HG02588 (cell line): Measurements from ENCODE around the gene MSL2.
"Not testable (repeated sequence)": the region's sequence is repeated elsewhere in the genome, so short reads cannot be mapped to it uniquely, and the experiment has no call there.

Experiments
- ATAC-seq: cut with Tn5 transposase; IDR thresholded peaks from one replicate; pipeline ENCODE4 v1.9.1; 2021; ENCODE audit warnings: mild to moderate bottlenecking, moderate library complexity; ENCODE audit not compliant: unreplicated experiment

Gene MSL2

GRCh38 chr3:136196064-136196400 is at the start of gene MSL2:
MSL2 (minus strand) TSS chr3:136196335; CDS start chr3:136195113, 1,222 bp downstream.
- ATAC-seq: peak; percentile 29

DNA sequence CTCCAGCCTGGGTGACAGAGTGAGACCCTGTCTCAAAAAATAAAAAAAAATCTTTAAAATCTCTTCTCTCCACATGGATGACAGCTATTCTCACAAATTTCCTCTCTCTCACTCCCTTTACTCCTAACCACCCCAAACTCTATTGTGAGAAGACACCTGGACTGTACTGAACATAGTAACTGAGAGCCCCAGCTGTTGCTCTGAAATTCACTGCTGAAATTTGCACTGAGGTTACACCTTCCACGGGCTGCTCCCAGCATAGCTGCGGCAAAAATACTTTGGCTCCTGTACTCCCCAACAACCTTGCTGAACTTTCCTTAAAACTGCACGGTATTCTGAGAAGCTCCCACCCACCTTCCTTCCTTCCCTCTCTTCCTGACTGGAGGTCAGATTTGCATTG is 49.6 kb upstream of the MSL2 start:
- ATAC-seq: no peak

GRCh38 chr3:136239094-136239493 is 43.0 kb upstream of the MSL2 start:
- no peak for ATAC-seq

- ATAC-seq: no peak
These were observed 42.0 kb upstream of the MSL2 start for GRCh38 chr3:136237961-136238649.

- ATAC-seq: no peak
These were observed 41.0 kb upstream of the MSL2 start for GRCh38 chr3:136237103-136237502.

GRCh38 chr3:136236109-136236508 is 40.0 kb upstream of the MSL2 start:
- ATAC-seq: no peak

- no peak for ATAC-seq
These were observed 39.4 kb upstream of the MSL2 start for GRCh38 chr3:136235545-136235944.

- no peak for ATAC-seq
These were observed 36.3 kb upstream of the MSL2 start for GRCh38 chr3:136232413-136232812.

DNA sequence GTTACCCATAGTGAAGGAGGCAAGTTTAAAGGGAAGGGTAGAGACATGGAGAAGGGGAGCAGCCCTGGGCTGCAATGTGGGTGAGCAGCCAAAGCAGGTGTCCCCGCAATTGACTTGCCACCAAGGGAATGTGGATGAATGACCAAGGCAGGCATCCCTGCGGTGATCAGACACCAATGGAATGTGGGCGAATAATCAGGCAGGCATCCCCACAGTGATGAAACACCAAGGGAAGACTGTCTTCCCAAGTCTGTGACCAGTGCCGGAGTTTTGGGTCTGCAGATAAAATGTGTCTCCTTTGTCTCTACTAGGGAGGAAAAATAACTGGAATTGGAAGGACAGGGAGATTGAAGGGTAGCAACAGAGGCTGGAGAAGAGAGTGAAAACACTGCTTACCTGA is 26.6 kb upstream of the MSL2 start:
- not testable (repeated sequence) for ATAC-seq

- ATAC-seq: no peak
These were observed 15.4 kb upstream of the MSL2 start for GRCh38 chr3:136211547-136211946.

GRCh38 chr3:136209921-136210320 is 13.8 kb upstream of the MSL2 start:
- ATAC-seq: no peak

GRCh38 chr3:136207489-136208115 is 11.5 kb upstream of the MSL2 start:
- ATAC-seq: no peak

DNA sequence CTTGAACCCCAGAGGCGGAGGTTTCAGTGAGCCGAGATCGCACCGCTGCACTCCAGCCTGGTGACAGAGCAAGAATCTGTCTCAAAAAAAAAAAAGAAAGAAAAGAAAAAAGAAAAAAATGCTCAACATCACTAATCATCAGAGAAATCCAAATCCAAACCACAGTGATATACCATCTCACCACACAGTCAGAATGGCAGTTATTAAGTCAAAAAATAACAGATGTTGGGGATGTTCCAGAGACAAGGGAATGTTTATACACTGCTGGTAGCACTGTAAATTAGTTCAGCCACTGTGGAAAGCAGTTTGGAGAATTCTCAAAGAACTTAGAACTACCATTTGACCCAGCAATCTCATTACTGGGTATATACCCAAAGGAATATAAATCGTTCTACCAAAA is 3.1 kb upstream of the MSL2 start:
- not testable (repeated sequence) for ATAC-seq

- ATAC-seq: not testable (repeated sequence)
These were observed 2.4 kb upstream of the MSL2 start for GRCh38 chr3:136198462-136199078.

DNA sequence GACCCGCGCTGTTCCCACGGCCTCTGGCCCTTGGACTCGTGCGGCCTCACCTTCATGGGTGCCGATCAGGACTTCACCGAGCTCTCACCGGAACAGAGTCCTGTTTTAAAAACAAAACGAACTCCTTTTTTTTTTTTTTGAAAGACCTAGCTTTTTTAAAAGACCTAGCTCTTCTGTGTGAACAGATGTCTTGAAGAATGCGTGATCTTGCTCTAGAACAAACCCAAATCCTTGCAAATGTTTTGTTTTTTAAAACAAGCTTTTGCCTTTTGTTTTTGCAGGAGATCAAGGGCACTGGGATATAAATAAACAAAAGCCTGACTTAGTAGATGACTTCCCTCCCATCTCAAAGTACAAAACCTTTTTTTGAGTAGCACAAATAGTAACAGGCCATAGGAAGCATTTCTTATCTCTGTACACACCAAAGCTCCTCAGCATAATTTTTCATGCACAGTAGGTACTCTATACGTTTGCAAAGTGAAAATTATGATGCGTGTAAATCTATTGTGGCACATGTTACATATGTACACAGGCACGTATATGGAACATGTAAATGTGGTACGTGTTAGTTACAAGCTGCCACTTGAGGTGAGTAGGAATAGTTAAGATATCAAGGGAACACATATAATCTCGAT is 1.1 kb upstream of the MSL2 start:
- no peak for ATAC-seq

GRCh38 chr3:136196401-136197158 is 445 bp upstream of the MSL2 start:
- ATAC-seq: peak; percentile 62

- ATAC-seq: peak; percentile 28
These were observed 674 bp downstream of the MSL2 start for GRCh38 chr3:136195258-136196063.

DNA sequence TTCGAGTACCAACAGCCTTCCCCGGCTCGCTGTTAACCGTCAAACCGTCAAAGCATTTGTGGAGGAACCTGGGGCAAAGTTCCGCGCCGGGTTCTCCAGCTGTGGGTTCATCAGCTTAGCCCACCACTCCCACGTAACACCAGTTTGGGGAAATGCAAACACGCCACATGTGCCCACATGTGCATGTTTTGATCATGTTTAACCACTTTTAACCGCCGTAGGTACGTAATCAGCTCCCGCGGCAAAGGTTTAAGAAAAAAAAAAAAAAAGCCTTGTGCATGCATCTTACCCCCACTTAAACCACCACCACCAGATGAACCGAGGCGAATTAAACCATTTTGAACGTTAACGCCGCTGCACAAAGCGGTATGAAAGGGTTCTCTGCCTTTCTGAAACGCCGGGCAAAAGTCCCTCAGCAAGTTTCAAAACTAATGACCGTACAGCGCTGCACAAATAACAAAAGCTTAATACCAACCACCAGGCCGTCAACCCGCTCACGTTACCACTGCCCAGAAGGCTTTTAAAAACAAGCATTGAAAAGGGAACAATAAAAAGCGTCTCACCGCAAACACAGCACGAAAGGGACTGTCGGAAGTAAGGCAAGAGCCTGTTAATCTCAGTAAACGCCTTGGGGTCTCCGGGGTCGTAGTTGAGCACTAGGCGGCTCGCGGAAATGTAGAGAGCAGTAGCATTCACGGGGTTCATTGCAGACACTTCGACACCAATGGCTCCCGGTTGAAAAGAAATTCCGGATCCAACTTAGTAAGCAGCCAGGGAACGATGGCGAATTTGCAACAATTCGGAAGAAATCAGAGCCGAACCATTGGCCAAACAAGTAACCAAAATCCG is 1.5 kb downstream of the MSL2 start:
- ATAC-seq: no peak

DNA sequence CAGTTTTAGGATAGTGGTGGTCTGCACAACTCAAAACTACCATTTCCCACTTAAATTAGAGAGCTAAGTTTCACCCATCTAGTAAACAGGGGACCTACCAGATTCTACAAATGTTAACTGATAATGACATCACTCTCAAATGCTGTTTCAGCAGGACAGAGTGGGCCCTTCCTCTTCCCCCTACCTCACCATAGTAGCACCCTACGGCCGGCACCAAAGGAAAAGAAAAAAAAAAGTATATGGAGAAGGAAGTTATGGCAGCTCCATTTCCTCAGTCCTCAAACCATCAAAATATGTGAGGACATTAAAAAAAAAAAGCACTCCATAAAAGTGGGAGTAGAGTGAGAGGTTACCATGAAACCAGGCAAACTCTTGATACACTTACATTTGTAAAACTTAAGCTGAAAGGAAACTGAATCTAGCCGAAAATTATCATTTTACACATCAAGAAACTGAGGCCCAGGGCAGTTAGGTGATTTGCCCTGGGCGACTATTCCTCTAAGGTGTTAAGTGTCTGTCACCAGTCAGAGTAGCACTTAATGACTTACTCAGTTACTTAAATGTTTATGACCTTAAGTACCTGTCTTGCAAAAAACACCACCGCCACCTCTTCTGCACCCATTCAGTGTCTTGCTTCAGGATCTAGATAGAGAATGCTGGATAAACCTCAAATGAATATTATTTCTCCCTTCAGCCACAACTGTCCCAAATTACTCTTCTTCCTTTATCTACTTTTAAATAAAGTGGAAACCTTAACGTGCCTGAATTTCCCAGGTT is 2.7 kb downstream of the MSL2 start:
- ATAC-seq: no peak
